SK-N-SH (cell line): Measurements from ENCODE around the gene MRFAP1.

Experiments
- EP300 ChIP-seq, 2 experiments: IDR thresholded peaks; 2 replicates each; pipeline versions ENCODE4 v1.4.0 to v1.6.1; 2012; ENCODE audit warnings: borderline replicate concordance in 1 of 2, low read depth in 1 of 2, low read length in 1 of 2
- FOSL2 ChIP-seq: IDR thresholded peaks from 2 replicates; pipeline ENCODE4 v1.4.0; 2012; ENCODE audit warnings: low read depth, mild to moderate bottlenecking, moderate library complexity, borderline replicate concordance
- NFIC ChIP-seq: IDR thresholded peaks from 2 replicates; pipeline ENCODE4 v1.4.0; 2012; ENCODE audit warnings: borderline replicate concordance
- POLR2AphosphoS5 ChIP-seq: IDR thresholded peaks from 2 replicates; pipeline ENCODE4 v1.6.1; 2012; ENCODE audit warnings: low read depth, low read length
- RAD21 ChIP-seq: IDR thresholded peaks from 2 replicates; pipeline ENCODE4 v1.6.1; 2012; ENCODE audit warnings: mild to moderate bottlenecking, low read length
- SIN3A ChIP-seq: IDR thresholded peaks from 2 replicates; pipeline ENCODE4 v1.6.1; 2012; ENCODE audit warnings: low read depth, mild to moderate bottlenecking, low read length, moderate library complexity, borderline replicate concordance
- SMC3 ChIP-seq: IDR thresholded peaks from 2 replicates; pipeline ENCODE4 v1.6.1; 2012; ENCODE audit warnings: low read depth, low read length, improper control_type of control experiment
- TAF1 ChIP-seq: IDR thresholded peaks from 2 replicates; pipeline ENCODE4 v1.6.1; 2012; ENCODE audit warnings: low read depth, mild to moderate bottlenecking, low read length, moderate library complexity, borderline replicate concordance
- TF ChIP-seq, protein P1 (sequence below): fragments of 200-600 bp; sonication (generic); IDR thresholded peaks from 2 replicates; pipeline ENCODE4 v1.6.1; 2017; ENCODE audit warnings: antibody characterized with exemption, mild to moderate bottlenecking, moderate library complexity
- TF ChIP-seq, protein P2 (sequence below): IDR thresholded peaks from 2 replicates; pipeline ENCODE4 v1.6.1; 2012; ENCODE audit warnings: mild to moderate bottlenecking, low read depth, low read length, moderate library complexity

GRCh38 chr4:6647169-6647568 lies 6.7 kb downstream of the MRFAP1 start:
- TF ChIP-seq, protein P1, sequence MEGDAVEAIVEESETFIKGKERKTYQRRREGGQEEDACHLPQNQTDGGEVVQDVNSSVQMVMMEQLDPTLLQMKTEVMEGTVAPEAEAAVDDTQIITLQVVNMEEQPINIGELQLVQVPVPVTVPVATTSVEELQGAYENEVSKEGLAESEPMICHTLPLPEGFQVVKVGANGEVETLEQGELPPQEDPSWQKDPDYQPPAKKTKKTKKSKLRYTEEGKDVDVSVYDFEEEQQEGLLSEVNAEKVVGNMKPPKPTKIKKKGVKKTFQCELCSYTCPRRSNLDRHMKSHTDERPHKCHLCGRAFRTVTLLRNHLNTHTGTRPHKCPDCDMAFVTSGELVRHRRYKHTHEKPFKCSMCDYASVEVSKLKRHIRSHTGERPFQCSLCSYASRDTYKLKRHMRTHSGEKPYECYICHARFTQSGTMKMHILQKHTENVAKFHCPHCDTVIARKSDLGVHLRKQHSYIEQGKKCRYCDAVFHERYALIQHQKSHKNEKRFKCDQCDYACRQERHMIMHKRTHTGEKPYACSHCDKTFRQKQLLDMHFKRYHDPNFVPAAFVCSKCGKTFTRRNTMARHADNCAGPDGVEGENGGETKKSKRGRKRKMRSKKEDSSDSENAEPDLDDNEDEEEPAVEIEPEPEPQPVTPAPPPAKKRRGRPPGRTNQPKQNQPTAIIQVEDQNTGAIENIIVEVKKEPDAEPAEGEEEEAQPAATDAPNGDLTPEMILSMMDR: no peak
- TF ChIP-seq FOSL2: no peak
- TF ChIP-seq EP300 (IDR thresholded peaks at IDR 0.05; ENCODE audit: borderline replicate concordance in 1 of 2, low read depth in 1 of 2, low read length in 1 of 2): no peak
- no peak for TF ChIP-seq NFIC
- TF ChIP-seq, protein P2, sequence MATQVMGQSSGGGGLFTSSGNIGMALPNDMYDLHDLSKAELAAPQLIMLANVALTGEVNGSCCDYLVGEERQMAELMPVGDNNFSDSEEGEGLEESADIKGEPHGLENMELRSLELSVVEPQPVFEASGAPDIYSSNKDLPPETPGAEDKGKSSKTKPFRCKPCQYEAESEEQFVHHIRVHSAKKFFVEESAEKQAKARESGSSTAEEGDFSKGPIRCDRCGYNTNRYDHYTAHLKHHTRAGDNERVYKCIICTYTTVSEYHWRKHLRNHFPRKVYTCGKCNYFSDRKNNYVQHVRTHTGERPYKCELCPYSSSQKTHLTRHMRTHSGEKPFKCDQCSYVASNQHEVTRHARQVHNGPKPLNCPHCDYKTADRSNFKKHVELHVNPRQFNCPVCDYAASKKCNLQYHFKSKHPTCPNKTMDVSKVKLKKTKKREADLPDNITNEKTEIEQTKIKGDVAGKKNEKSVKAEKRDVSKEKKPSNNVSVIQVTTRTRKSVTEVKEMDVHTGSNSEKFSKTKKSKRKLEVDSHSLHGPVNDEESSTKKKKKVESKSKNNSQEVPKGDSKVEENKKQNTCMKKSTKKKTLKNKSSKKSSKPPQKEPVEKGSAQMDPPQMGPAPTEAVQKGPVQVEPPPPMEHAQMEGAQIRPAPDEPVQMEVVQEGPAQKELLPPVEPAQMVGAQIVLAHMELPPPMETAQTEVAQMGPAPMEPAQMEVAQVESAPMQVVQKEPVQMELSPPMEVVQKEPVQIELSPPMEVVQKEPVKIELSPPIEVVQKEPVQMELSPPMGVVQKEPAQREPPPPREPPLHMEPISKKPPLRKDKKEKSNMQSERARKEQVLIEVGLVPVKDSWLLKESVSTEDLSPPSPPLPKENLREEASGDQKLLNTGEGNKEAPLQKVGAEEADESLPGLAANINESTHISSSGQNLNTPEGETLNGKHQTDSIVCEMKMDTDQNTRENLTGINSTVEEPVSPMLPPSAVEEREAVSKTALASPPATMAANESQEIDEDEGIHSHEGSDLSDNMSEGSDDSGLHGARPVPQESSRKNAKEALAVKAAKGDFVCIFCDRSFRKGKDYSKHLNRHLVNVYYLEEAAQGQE: no peak
- no peak for TF ChIP-seq POLR2AphosphoS5
- no peak for TF ChIP-seq SIN3A
- no peak for TF ChIP-seq RAD21
- TF ChIP-seq SMC3: no peak
- no peak for TF ChIP-seq TAF1
